Measurements from ENCODE around the gene TRIM3.
"Not testable (repeated sequence)": the region's sequence is repeated elsewhere in the genome, so short reads cannot be mapped to it uniquely, and the experiment has no call there.

Gene TRIM3

GRCh38 chr11:6473451-6474412 lies at the start of gene TRIM3:
TRIM3 (minus strand) TSS chr11:6473941; CDS start chr11:6465695, 8,246 bp downstream.
- no peak for DNase-seq

DNA sequence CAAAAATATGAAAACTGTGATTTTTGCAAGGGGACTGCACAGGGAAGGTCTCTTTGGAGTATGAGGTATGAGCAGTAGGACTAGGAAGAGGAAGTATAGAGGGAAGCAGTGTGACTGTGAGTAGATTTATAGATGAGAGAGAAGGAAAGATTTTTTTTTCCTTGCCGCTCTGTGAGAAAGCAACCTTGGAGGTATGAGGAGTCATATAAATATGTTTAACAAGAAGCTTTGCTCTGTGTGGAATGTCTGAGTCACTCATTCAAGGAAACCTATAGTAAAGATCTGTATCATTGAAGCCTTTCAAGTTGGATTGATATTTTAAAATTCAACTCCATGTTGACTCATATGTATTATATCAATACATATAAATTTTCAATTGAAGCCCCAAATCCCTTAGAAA lies 49.5 kb upstream of the TRIM3 start:
- DNase-seq: no peak

DNA sequence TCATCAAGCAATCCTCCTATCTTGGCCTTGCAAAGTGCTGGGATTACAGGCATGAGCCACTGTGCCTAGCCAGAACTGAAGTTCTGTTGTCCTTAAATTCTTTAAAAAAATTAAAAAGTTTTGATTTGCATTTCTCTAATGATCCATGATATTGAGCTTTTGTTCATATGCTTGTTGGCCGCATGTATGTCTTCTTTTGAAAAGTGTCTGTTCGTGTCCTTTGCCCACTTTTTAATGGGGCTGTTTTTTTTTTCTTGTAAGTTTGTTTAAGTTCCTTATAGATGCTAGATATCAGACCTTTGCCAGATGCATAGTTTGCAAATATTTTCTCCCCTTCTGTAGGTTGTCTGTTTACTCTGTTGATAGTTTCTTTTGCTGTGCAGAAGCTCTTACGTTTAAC lies 48.2 kb upstream of the TRIM3 start:
- not testable (repeated sequence) for DNase-seq

DNA sequence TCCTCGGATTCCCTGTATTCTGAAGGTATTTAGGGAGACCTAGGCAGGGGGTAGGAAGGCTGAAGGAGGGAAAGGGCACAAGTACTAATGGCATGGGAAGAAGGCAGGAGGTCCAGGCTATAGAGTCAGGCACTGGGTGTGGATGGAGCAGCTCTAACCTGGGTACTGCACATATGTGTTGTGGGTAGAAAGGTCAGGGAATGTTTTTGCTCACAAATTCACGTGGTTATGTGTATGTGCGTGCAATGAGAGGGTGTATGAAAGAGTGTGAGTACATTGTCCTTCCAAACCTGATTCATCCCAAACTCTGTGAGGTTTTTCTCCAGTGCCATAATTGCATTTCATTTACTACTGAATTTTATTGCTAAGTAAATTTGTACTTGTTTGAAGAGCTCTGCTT lies 46.5 kb upstream of the TRIM3 start:
- no peak for DNase-seq

DNA sequence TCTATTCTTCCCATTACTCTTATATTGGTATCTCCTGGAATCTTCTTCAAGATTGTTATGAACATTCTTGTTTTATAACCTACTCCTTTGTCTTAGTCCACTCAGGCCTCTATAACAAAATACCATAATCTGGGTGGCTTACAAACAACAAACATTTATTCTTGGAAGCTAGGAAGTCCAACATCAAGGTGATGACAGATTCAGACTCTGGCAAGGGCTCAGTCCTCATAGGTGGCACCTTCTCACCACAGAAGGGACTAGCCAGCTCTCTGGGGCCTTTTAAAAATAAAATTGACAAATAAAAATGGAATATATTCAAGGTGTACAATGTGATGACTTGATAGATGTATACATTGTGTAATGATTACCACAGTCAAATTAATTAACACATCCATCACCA lies 43.1 kb upstream of the TRIM3 start:
- no peak for DNase-seq

- peak; percentile 30 for DNase-seq
These were observed 32.0 kb upstream of the TRIM3 start for GRCh38 chr11:6505577-6506240.

DNA sequence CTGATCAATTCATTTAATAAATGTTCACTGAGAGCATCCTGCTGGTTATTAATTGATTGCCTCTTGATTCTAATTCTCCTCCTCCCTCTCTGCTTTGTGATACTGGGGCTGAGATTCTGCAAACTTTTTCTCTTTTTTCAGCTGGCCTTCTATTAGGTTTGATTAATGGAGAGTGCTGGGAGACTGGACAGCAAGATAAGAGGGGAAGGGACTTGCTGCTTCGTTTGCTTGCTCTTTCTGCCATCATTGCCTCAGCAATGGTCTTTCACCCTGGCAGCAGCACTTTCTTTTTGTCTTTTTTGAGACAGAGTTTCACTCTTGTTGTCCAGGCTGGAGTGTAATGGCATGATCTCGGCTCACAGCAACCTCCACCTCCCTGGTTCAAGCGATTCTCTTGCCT lies 30.4 kb upstream of the TRIM3 start:
- no peak for DNase-seq

DNA sequence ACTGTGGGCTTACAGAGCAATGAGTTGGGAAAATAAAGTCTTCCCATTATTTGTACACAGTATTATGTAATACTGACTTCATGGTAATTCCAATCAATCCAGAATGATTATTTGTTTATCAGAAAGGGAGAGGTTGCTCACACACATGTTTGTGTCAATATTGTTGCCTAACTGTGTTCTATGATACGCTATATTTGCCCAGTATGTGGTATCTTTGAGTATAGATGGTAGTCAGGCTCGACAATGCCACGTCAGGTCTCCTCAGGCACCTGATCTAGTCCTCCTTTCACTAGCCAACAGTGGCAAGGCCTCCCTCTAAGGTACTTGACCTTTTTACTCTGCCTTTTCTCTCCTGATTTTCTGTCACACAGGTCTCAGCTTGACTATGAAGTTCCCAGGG lies 28.6 kb upstream of the TRIM3 start:
- DNase-seq: no peak

- DNase-seq: no peak
These were observed 24.8 kb upstream of the TRIM3 start for GRCh38 chr11:6498544-6498943.

DNA sequence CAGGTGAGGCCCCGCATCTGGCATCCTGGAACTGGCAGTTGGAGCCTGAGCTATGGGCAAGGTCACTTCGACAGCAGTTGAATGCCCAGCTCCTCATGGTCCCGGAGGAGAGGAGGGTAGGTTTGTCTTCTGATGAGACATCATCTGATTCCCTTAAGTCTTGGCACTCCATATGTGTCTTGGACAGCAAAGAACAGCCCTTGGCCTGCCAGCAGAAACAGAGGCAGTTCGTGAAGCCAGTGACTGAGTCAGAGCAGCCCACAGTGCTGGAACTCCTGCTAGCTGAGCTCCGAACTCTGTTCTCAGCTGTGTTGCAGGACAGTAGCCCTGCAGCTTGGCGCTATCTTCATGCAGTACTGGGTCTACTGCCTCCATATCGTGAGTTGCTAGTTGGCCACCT lies 24.4 kb upstream of the TRIM3 start:
- no peak for DNase-seq

GRCh38 chr11:6497069-6497839 lies 23.5 kb upstream of the TRIM3 start, which contains the start of gene DNHD1:
DNHD1 (plus strand) TSS chr11:6497280; CDS start chr11:6498216, 936 bp downstream.
- no peak for DNase-seq

DNA sequence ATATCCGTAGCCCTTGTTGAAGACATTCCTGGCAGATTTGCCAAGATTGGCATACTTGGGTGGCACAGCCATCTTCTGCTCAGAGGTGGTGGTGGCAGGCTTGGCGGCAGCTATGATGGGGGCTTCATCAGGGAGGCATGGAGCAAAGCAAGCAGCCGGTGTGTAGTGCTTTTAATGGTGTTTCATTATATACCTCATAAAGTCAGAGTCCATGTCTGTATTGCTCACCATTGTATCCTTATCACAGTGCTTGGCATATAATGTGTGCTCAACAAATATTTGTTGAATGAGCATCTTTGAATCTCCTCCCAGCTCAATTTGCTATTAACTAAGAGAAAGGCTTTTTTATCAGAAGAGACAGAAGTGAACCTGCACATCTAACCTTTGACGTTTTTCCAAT lies 15.6 kb upstream of the TRIM3 start:
- no peak for DNase-seq

- no peak for DNase-seq
These were observed 15.1 kb upstream of the TRIM3 start for GRCh38 chr11:6488821-6489220.

DNA sequence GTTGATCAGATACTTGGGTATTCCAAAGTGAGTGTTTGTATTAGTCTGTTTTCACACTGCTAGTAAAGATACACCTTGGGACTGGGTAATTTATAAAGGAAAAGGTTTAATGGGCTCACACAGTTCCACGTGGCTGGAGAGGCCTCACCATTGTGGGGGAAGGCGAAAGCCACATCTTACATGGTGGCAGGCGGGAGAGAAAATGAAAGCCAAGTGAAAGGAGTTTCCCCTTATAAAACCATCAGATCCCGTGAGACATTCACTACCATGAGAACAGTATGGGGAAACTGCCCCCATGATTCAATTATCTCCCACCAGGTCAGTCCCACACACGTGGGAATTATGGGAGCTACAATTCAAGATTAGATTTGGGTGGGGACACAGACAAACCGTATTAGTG lies 14.6 kb upstream of the TRIM3 start:
- DNase-seq: no peak

DNA sequence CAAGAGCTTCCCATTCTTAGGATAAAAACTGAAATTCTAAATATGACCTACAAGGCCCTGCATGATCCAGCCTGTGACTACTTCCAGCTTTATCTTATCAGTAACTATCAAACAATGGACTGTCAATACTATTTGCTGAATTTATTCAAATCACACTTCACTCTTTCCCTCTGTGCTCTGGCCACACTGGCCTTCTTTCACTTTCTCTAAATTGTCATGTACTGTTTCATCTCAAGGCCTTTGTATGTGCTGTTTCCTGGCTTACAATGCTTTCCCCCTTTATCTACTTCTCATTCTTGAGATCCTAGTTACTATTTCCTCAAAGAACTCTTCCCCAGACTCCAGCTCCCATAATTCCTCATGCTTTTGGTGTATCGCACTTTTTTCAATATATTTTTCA lies 13.2 kb upstream of the TRIM3 start:
- DNase-seq: no peak

DNA sequence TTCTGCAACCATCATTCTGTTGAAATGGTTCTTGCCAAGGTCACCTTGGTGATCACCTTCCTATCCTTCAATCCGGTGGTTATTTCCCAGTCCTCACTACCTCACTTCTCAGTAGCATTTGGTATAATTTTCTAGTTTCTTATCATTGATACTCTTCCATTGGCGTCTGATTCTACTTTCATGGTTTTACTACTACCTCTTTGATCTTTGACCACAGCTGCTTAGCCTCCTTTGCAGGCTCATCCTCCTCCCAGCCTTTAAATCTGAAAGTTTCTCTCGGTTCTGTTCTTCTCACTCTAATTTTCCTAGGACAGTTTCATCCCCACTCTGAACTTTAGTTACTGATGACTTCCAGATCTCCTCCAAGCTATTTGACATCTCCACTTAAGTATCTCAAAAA lies 12.5 kb upstream of the TRIM3 start:
- no peak for DNase-seq

DNA sequence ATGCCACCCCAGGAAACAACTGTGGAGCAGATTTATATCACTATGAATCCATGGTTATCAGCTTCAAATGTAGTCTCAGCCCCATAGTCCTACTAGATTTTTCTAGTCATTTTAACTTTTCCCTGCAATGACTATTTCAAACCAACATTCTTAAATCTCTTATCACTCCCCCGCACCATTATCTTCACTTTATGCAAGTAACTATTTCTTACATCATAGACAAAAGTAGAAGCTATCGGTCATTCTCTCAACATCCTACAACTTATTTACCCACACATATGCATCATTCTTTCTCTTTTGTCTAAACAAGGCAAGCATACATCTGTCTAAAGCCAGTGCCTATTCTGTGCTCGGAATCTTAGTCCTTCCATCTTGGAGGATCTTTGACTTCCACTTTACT lies 11.9 kb upstream of the TRIM3 start:
- no peak for DNase-seq

DNA sequence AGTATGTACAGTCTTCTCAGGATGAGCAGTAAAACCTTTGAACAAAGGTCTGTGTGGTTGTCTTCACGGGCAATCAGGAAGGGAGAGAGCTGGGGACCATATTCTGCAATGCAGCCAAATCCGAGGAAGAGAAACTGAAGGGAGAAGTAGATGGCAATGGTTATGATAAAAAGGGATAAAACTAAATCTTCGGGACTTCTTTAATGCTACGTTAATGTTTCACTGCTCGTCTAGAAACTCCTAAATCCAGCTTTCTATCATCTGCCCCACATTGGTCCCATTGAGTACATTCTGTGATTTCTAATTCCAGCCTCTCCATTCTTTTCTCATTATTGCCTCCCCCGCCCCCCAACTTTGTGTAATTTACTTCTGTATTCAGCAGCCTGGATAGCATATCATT lies 9.3 kb upstream of the TRIM3 start:
- no peak for DNase-seq

- no peak for DNase-seq
These were observed 8.7 kb upstream of the TRIM3 start for GRCh38 chr11:6482441-6482840.

DNA sequence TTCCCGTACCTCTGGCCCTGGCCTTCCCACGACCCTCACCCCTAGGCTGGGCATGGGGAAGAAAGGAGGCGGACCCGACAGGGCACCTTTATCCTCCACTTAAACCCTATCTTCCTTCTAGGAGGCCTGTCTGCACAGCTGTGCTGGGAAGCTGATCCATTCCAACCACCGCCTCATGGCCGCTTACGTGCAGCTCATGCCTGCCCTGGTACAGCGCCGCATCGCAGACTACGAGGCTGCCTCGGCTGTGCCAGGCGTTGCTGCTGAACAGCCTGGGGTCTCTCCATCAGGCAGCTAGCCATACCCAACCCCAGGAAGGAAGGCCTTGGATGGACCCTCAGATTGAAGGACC lies 8.2 kb upstream of the TRIM3 start:
- no peak for DNase-seq

- DNase-seq: peak; percentile 92
These were observed 7.5 kb upstream of the TRIM3 start, which contains the start of the genes ARFIP2 and TIMM10B for GRCh38 chr11:6481012-6481923. ARFIP2 (minus strand) TSS chr11:6481331; CDS start chr11:6480421, 910 bp downstream. TIMM10B (plus strand) TSS chr11:6481501; CDS start chr11:6481517, 16 bp downstream.

DNA sequence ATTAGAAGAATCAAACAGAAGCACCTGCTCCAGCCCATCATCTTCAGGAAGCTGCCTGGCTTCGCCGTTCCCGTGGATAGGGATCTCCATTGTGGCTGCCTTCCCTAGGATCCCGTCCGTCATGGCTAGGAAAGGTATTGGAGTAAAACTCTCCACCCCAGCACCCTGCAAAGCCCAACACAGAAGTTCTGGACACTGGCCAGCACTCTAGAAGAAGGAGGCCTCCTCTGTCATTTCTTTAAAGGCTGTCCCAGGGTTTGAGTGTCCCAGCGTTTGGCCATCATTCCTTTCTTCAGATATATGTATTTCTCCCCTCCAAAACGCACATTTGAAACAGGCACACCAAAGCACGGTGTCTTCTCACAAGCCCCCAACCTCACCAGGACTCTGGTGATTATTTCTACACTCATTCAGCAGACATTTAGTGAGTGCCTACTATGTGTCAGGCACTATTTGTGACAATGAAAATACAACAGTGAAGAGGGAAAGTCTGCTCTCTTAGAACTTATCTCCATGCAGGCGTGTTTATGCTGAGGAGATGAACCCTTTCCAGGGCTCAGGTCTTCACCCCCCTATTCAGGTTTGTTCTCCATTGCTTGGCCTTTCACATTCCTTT lies 6.7 kb upstream of the TRIM3 start:
- no peak for DNase-seq

Measured in NCI-H1694 (cell line).